GM19328 (cell line): Measurements from ENCODE around the gene UBN1.
"Not testable (repeated sequence)": the region's sequence is repeated elsewhere in the genome, so short reads cannot be mapped to it uniquely, and the experiment has no call there.

Source experiments
- ATAC-seq: cut with Tn5 transposase; IDR thresholded peaks from one replicate; pipeline ENCODE4 v1.9.1; 2021; ENCODE audit warnings: mild to moderate bottlenecking, moderate library complexity; ENCODE audit not compliant: unreplicated experiment

UBN1 gene

GRCh38 chr16:4927661-4928060 is 80.4 kb downstream of the UBN1 start:
- no peak for ATAC-seq

GRCh38 chr16:4928227-4928626 is 80.9 kb downstream of the UBN1 start:
- ATAC-seq: no peak

GRCh38 chr16:4929619-4930018 is 82.3 kb downstream of the UBN1 start:
- ATAC-seq: not testable (repeated sequence)

- no peak for ATAC-seq
Measured at GRCh38 chr16:4931381-4931780, 84.1 kb downstream of the UBN1 start.
